CD4-positive, alpha-beta T cell treated with Interferon gamma for 1 hour (primary cell): Measurements from ENCODE around the gene CSF2RB.

Source experiments
- DNase-seq: peaks from one replicate; pipeline ENCODE4 v3.0.0-alpha.2; 2020

CSF2RB gene

DNA sequence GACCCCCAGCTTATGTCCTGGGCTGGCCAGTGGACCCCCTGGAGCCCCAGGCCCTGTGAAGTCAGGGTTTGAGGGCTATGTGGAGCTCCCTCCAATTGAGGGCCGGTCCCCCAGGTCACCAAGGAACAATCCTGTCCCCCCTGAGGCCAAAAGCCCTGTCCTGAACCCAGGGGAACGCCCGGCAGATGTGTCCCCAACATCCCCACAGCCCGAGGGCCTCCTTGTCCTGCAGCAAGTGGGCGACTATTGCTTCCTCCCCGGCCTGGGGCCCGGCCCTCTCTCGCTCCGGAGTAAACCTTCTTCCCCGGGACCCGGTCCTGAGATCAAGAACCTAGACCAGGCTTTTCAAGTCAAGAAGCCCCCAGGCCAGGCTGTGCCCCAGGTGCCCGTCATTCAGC lies 24.6 kb downstream of the CSF2RB start:
- DNase-seq = no peak

DNA sequence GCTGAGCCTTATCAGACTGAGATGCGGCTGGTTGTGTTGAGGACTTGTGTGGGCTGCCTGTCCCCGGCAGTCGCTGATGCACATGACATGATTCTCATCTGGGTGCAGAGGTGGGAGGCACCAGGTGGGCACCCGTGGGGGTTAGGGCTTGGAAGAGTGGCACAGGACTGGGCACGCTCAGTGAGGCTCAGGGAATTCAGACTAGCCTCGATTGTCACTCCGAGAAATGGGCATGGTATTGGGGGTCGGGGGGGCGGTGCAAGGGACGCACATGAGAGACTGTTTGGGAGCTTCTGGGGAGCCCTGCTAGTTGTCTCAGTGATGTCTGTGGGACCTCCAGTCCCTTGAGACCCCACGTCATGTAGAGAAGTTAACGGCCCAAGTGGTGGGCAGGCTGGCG lies 25.5 kb downstream of the CSF2RB start:
- no peak for DNase-seq

DNA sequence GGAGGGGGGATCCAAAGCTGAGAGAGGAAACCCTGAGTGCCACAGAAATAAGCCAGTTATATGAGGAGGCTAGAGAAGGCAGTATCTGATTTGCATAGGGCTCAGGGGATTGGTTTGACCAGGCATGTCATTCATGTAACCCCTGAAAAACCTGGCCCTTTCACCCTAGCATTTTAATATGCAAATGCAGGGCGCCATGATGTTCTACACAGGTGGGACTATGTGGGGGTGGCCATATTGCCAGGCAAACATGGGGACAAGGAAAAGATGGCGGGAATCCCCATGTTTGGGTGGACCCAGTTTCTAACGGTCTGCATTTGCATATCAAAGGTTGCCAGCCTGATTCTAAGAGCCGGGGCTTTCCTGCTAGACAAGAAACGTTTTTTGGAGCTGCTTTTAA lies 27.2 kb downstream of the CSF2RB start:
- DNase-seq = peak; percentile 16

DNA sequence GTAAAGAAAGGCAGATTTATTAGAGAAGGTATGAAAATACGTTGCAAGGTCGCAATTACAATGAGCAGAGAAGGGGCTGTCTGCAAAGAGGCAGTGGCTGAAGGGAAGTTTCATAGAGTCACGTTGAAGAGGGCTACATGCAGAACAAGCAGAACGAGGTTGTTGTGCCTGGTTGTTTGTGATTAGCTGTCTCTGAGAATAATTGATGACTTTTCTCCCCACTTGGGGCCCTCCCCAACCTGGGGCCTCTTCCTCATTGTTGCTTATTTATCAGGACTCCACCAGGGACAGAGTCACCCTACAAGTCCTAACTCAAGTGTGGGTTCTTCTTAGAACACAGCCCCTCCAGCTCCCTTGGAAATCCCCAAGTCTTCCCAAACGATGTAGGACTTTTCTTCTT lies 29.1 kb downstream of the CSF2RB start:
- DNase-seq = no peak

DNA sequence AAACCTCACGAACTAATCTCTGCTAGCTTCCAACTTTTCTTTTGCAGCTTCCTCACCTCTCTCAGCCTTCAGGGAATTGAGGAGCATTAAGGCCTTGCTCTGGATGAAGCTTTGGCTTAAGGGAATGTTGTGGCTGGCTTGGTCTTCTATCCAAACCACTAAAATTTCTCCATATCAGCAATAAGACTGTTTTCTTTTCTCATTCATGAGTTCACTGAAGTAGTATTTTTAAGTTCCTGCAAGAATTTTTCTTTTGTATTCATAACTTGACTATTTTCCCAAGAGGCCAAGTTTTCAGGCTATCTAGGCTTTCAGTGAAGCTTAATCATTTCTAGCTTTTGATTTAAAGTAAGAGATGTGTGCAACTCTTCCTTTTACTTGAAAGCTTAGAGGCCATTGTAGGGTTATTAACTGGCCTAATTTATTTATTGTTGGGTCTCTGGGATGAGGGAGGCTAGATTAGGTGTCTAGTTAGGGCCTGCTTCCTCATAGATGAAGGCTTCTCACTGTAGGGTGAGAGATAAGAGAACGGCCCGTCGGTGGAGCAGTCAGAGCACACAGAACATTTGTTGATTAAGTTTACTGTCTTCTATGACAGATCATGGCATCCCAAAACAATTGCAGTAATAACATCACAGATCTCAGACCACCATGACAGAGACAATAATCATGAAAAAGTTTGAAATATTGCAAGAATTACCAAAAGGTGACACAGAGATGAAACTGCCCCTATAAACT lies 33.2 kb downstream of the CSF2RB start:
- no peak for DNase-seq

DNA sequence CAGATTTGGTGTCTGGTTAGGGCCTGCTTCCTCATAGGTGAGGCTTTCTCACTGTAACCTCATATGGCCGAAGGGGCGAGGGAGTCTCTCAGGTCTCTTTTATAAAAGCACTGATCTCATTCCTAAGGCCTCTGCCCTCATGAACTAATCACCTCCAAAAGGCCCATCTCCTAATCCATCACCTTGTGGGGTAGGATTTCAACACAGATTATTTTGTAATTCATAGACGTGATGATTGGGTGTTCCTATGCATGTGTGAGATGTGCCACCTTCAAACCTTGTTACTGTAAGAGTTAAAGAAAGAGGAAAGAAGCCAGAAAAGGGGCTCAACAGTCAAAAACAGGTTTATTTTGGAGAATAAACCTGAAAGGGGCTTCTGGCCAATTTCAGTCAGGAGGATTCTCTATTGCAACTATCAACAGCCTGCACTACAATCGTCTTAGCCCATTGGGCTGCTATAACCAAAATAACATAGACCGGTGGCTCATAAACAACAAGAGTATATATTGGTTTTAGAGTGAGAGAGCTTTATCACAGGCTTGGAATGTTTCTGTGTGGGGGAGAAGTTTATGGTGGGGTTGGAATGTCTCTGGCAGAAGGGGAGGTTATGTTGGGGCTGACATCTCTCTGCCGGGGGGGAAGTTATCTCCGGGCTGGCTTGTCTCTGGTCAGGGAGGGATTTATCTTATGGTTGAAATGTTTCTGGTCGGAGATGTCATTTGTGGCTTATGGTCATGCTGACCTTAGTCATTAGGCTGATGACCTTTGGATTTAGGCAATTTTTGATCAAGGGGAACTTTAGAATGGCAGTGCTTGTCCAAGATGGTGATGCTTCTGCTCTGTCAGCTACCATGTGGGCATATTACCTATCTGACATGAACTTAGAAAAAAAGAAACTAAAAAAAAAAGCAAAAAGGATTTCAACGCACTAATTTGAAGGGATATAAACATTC lies 35.1 kb downstream of the CSF2RB start:
- no peak for DNase-seq

DNA sequence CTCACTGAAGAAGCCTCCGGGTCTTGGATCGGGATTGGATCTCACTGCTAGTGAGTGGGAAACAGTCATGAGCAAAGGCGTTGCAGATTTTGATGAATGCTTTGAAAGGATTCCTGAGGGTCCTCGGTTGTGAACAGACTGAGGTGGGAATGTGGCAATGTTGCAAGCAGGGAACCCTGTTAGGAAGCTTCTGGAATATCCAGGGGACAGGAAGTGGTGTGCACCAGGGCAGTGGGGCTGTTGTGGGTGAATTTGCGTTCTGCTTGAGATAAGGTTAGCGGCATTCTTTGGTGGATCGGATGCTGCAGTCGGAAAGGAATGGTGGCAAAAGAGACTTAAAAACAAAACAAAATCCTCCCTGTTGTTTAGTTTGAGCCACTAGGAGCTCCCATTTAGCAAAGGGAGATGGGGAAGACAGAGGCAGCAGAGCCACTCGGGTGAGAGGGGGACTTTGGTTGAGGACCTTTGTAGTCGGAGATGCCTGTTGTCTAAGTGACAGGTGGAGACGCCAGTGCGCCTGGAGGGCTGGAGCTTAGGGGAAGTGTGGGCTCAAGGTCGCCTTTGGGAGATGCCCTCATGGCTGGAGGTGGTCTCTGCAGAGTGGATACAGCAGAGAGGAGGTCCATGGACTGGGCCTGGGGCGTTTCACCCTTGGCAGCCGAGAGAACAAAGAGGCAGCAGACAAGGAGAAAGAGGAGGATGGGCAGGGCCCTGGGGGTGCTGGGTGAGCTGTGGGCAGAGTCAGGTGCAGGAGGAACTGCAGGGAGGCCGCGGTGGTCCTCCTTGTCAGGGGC lies 37.6 kb downstream of the CSF2RB start:
- DNase-seq = no peak

DNA sequence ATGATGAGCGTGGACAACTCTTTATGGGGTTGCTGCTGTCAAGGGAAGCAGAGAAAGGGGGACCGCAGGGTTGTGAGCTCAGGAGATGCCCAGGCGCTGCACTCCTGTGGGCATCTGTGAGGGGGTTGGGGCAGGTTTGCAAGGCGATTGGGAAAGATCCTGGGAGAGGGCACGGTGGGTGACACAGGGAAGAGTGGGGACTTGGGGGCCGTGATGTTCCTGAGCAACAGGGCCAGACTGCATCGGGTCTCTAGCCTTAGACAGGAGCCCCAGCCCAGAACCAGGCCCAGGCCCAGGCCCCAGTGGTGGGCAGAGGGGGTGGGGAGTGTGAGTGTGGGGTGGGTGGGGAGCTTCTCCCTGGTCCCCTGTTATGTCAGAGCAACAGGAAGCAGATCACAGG lies 38.3 kb downstream of the CSF2RB start:
- DNase-seq = no peak

DNA sequence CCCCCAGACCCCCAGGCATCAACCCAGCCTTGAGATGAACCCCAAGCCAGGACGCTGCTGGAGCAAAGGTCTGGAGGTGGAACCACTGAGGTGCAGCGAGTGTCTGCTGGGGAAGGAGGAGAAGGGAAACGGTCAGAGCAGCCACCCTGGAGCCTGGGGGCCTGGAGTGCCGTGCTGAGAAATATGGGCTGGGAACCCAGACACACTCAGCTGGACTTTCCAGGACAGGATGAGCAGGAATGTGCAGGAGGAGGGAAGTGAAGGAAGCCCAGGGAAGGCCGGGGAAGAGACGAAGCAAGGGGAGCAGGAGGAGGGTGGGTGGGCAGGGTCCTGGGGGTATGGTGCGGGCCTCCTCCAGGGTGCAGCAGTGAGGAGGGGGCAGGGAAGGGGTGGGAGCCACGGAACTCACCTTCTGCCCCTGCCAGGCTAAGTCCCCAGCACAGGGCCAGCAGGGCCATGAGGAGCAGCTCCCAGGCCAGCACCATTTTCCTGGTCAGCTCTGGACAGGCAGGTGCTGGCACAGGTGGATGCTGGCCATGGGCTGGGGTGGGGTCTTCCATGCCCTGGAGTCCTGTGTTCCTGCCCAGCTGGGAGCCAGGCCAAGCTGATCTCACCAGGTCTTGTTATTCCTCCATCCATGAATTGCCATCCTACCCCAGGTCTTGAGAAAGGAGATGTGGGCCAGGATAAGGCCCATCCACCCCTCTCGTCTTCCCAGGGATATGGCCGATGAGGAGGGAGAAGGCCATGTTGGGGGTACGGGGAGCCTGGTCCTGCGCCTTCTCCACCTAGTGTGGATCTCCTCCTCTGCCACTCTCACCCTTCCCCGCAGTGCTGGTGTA lies 40.0 kb downstream of the CSF2RB start:
- no peak for DNase-seq

DNA sequence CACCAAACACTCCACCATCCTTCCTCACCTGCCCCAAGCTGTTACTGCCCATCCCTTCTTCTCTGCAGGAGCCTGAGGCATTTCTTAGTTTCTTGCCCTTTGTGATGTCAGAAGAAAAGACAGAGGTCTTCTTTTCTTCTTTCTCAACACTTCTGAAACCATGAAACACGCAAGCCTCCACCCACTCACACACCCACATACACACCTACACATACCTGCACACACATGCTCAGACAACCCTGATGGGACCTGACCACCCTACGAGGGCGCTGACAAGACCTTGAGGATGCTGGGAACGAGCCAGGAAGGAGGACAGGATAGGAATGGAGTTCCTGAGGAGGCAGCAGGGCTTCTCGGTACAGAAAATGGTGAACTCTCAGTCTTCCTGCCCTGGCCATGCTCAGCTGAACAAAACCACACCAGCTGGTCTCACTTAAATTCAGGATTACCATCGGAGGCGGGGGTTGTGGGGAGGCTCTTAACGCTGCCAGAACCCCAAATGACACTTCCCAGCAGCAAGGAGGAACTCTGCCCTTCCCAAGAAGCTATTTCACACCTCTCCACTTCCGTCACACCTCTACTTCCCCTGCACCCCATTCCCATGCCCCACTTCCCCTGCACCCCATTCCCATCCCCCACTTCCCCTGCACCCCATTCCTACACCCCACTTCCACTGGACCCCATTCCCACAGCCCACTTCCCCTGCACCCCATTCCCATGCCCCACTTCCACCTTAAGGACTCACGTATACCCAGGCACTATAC lies 41.0 kb downstream of the CSF2RB start:
- DNase-seq = no peak

DNA sequence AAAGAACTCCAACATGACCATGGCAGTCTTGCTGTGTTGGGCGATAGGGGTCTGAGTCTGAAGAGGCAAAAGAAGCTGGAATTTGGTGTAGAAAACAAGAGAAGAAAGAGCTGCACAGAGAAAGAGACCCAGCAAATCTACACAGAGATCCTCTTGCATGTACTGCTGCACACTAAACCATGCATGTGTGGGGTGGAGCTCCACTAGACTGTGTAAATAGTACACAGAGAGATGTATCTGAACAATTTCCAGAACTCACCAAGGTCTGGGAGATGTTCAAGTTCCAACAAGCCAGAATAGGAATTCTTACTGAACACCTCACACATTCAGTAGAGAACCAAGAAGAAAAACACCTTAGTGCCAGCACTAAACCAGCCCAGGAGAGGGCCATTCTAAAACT lies 42.3 kb downstream of the CSF2RB start:
- no peak for DNase-seq

DNA sequence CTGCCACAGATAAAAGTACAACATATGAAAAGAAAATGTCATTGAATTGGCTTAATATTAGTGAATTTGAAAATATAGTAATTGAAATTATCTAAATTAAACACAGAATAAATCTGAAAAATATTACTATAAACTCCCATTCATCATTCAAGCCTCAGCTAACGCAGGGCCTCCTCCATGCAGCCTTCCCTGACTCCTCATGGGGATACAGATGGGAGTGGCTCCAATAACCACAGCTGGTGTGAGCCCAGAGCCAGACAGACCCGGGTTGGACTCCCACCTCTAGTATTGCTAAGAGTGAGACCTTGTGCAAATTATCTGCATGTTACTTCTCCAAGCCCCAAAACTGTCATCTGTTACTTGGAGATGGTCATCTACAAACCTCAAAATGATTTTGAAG lies 44.9 kb downstream of the CSF2RB start:
- no peak for DNase-seq

DNA sequence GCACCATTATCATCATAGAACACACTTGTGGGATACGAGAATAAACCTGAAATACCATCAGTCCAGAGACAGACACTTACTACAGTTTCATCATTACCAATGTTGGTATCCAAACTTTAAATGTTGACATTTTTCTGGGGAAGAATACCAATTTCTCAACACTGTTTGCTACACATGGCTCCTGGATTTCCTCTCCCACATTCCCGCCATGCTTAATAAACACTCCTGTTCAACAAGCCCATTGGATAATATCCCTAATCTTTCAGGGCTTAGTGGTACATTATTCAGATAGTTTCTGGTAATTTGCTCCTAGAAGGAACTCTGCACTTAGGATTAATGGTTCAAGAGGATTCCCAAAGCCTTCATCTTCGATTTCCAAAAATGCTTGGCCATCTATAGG lies 48.2 kb downstream of the CSF2RB start:
- DNase-seq = no peak

DNA sequence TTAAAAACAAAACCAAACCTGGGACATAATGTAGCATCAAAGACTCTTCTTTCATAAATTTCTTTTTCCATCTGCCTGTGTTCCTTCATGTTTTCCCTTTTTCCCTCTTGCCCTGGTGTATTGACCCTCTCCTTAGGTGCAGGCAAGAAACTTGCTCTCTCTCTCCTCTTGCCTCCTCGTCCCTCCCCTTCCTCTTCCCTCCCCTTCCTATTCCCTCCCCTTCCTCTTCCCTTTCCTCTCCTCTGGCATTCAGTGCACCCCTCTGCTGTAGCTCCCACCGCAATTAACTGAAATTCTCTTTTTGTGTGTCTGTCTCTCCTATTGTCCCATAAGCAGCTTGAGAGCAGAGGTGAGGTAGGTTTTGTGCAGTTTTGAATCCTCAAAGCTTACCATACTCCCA lies 49.9 kb downstream of the CSF2RB start:
- DNase-seq = no peak

DNA sequence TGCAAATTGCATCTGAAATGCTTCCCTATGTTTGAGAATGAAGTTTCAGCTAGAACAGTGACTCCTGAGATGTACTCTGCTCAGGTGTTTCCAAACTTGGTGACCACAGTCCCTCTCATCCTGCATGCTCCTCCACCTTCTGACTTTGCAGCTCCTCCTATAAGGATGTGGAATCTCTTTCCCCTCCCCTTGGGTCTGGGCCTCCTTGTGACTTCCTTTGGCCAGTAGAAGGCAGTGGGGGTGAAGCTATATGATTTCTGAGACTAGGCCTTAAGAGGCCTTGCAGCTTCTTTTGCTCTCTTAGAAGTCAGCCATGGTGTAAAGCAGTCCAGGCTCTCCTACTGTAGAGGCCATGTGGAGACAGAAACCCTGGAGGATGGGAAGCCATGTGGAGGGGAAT lies 50.7 kb downstream of the CSF2RB start:
- no peak for DNase-seq

DNA sequence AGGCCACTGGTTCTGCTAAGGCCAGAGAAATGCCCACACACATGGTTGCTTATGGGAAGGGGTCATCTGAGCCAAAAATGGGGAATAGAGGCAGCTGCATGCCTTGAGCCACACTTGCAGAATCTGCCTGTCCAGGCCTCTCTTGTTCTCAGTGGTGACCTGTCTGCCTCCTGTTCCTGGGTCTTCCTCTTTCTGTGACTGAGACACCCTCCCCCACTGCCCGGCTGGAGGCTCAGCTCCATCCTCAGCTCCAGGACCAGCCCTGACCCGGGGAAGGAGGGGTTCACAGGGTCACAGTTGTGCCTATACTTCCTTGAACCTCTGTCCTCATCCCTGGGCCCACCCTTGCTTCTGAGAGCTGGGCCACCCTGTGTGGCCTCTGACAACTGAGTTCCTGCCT lies 52.3 kb downstream of the CSF2RB start:
- no peak for DNase-seq

DNA sequence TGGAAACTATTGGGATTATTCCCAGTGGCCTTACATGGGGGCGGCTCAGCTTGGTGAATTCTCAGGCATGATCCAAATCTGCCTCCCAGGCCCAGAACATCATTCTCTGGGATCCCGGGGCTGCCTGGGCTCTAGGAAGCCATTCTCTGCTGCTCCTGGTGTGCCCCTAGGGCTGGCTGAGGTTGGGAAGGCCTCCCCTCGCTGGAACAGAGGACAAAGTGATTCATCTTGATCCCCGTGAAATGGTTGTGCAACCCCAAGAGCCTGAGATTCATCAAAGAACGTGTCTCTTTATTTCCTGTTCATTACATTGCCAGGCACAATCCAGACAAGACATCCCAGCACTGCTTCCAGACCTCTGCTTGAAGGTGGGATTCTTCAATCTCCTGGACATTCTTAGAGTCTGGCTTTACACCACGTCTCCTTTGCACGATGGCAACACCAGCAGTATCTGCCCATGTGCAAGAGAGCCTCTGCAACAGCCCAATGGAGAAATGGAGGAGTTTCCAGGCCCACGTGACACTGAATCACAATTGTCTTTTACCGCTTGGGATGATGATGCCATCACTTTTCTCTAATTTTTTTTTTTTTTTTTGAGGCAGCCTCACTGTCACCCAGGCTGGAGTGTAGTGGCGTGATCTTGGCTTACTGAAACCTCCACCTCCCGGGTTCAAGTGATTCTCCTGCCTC lies 53.6 kb downstream of the CSF2RB start:
- DNase-seq = peak; percentile 17

DNA sequence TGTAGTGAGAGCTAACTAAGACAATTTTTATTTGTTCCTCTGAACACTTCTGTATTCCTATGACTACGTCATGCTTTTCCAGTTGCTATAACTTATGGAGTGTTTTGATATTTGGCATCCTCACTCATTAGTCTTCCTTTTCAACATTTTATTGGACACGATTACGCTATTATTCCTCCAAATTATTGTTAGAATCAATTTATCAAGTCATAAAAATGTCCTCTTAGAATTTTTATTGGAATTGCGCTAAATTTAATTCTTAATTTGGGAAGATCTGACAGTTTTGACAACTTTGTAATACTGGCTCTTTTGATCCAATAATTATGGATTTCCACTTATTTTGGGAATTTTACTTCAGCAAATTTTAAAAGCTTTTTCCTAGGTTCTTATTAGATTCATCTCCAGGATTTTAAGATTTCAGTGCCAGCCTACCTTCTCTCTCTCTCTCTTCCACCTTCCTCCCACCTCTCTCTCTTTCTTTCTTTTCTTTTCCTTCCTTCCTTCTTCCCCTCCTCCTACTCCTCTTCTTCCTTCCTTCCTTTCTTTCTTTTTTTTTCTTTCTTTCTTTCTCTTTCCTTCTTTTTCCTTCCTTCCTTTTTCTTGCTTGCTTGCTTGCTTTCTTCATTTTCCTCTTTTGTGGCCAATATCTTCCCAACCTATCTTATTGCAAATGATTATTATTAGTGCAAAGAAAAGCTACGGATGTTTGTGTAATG lies 55.0 kb downstream of the CSF2RB start:
- no peak for DNase-seq

DNA sequence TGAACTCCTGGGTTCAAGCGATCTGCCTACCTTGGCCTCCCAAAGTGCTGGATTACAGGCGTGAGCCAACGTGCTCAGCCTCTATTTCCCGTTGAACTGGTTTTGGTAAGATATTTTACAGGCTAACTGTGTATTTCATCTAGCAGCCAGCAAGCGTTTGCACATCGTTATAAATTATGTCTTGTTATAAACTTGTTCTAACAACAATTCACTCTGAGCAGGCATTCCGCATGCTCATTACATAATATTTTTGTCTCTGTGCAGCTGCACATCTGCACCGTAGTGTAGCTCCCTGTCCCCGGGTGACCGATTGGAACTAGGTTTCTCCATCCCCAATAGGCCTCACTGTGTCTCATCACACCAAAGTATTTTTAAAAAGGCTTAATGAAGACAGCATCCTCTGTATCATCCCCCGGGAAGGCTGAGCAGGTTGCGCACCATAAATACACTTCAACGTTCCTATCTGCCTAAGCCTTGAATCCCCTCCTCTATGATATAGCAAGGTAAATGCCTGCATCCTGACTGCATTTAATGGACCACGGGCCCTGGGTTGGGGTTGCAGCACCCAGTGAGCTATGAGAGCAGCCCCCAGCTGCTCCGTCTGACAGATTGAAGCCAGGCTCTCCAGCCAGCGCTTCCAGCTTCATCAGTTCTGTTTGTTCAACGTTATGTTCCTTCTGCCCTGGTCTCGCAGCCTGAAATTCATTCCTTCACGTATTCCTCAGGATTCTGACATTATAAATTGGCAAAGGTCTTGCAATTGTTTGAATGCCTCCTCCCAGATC lies 58.1 kb downstream of the CSF2RB start:
- DNase-seq = no peak

DNA sequence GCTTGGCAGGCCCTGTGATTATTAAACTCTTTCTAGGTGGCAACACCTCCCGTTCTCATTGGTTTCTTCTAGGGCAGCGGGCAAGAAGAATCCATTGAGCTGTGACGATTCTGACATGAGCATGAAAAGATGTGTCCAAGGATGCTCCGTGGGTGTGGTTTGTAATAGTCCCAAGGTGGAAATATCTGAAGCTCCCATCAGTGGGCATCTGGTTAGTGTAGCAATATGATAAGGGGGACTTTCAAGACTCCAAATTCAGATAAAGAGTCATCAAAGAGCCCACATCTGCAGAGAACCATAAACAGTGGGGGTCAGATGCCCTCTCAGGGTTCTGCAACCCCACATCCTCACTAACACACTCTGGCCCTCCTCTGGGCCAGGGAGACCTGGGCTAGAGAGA lies 63.2 kb downstream of the CSF2RB start:
- no peak for DNase-seq
